Gastroesophageal sphincter (tissue), 3 donors: ENCODE measurements around the gene LCE3E.

Experiments
- POLR2A ChIP-seq, 2 donors: fragments of 450-650 bp; IDR thresholded peaks; one replicate each; pipeline ENCODE4 v1.6.1; 2017; ENCODE audit warnings: antibody characterized with exemption in 2 of 2, mild to moderate bottlenecking in 2 of 2, moderate library complexity in 1 of 2
- TF ChIP-seq, protein P1 (sequence below), 4 experiments: fragments of 200-600 bp in 2 of 4; fragments of 450-650 bp in 2 of 4; sonication (generic) in 1 of 4; IDR thresholded peaks; one replicate each; pipeline ENCODE4 v1.5.1; 2017 to 2019; ENCODE audit warnings: antibody characterized with exemption in 4 of 4, mild to moderate bottlenecking in 2 of 4, moderate library complexity in 2 of 4

DNA sequence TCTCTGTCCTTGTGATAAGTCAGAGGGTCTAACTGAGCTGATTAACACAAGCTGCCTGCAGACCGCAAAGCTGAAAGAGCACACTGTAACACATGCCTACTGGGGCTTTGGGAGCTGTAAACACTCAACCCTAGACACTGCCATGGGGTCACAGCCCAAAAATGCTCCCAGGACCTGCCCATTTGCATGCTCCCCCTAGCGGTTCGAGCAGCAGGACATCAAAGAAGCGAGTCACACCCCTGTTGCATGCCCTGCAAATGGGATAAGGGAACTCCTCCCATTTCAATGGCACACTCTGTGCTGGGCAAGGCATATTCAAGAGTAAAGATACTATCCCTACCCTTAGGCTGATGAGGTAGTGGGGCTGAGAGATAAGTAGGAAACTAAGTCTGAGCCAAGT, 22.8 kb downstream of the LCE3E start:
- TF ChIP-seq, protein P1, sequence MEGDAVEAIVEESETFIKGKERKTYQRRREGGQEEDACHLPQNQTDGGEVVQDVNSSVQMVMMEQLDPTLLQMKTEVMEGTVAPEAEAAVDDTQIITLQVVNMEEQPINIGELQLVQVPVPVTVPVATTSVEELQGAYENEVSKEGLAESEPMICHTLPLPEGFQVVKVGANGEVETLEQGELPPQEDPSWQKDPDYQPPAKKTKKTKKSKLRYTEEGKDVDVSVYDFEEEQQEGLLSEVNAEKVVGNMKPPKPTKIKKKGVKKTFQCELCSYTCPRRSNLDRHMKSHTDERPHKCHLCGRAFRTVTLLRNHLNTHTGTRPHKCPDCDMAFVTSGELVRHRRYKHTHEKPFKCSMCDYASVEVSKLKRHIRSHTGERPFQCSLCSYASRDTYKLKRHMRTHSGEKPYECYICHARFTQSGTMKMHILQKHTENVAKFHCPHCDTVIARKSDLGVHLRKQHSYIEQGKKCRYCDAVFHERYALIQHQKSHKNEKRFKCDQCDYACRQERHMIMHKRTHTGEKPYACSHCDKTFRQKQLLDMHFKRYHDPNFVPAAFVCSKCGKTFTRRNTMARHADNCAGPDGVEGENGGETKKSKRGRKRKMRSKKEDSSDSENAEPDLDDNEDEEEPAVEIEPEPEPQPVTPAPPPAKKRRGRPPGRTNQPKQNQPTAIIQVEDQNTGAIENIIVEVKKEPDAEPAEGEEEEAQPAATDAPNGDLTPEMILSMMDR (IDR thresholded peaks at IDR 0.05): no peak
- TF ChIP-seq POLR2A (IDR thresholded peaks at IDR 0.05): no peak
